Trophoblast cell (in vitro differentiated cells and primary cell): ENCODE results near the gene ARHGAP20.

Experiments
- DNase-seq, 2 donors: peaks; one replicate each; pipeline ENCODE4 v3.0.0-alpha.2; 2016
- H2AFZ ChIP-seq: 2 replicates; pipeline ENCODE4 v1.6.1; 2013; ENCODE audit warnings: low read length, moderate library complexity, mild to moderate bottlenecking; ENCODE audit not compliant: insufficient read depth, poor library complexity
- H2AK5ac ChIP-seq: 2 replicates; pipeline ENCODE4 v1.6.1; 2013; ENCODE audit warnings: mild to moderate bottlenecking, low read length
- H2BK120ac ChIP-seq: 2 replicates; pipeline ENCODE4 v1.6.1; 2013; ENCODE audit warnings: low read length, mild to moderate bottlenecking, moderate library complexity; ENCODE audit not compliant: insufficient read depth, poor library complexity
- H2BK12ac ChIP-seq: 2 replicates; pipeline ENCODE4 v1.6.1; 2013; ENCODE audit warnings: mild to moderate bottlenecking, low read length, moderate library complexity
- H2BK5ac ChIP-seq: 2 replicates; pipeline ENCODE4 v1.6.1; 2013; ENCODE audit warnings: low read length, low read depth, moderate library complexity, mild to moderate bottlenecking; ENCODE audit not compliant: poor library complexity
- H3K14ac ChIP-seq: 2 replicates; pipeline ENCODE4 v1.6.1; 2013; ENCODE audit warnings: mild to moderate bottlenecking, low read length
- H3K18ac ChIP-seq: 2 replicates; pipeline ENCODE4 v1.6.1; 2013; ENCODE audit warnings: mild to moderate bottlenecking, low read length
- H3K23ac ChIP-seq: 2 replicates; pipeline ENCODE4 v1.6.1; 2013; ENCODE audit warnings: low read length
- H3K27ac ChIP-seq: 2 replicates; pipeline ENCODE4 v1.5.1; 2013; ENCODE audit warnings: low read depth, mild to moderate bottlenecking, inconsistent platforms, low read length, moderate library complexity
- H3K27me3 ChIP-seq: 2 replicates; pipeline ENCODE4 v1.6.1; 2013; ENCODE audit warnings: inconsistent platforms, mild to moderate bottlenecking, low read length, moderate library complexity; ENCODE audit not compliant: insufficient read depth
- H3K36me3 ChIP-seq, 2 experiments: 1 replicate in 1 of 2; 2 replicates in 1 of 2; pipeline ENCODE4 v1.6.1; 2013; ENCODE audit warnings: low read length in 2 of 2, mild to moderate bottlenecking in 2 of 2, moderate library complexity in 1 of 2; ENCODE audit not compliant: insufficient read depth in 2 of 2, control insufficient read depth in 1 of 2
- H3K4ac ChIP-seq: 2 replicates; pipeline ENCODE4 v1.6.1; 2013; ENCODE audit warnings: low read depth, mild to moderate bottlenecking, low read length, moderate library complexity
- H3K4me1 ChIP-seq, 2 experiments: 1 replicate in 1 of 2; 2 replicates in 1 of 2; pipeline ENCODE4 v1.6.1; 2013; ENCODE audit warnings: low read length in 2 of 2, mild to moderate bottlenecking in 2 of 2, moderate library complexity in 1 of 2; ENCODE audit not compliant: insufficient read depth in 2 of 2, control insufficient read depth in 1 of 2
- H3K4me2 ChIP-seq: 2 replicates; pipeline ENCODE4 v1.6.1; 2013; ENCODE audit warnings: inconsistent platforms, mild to moderate bottlenecking, low read length, moderate library complexity
- H3K4me3 ChIP-seq: 2 replicates; pipeline ENCODE4 v1.5.1; 2013; ENCODE audit warnings: mild to moderate bottlenecking, low read depth, low read length, inconsistent platforms
- H3K79me1 ChIP-seq: one replicate; pipeline ENCODE4 v1.6.1; 2013; ENCODE audit warnings: low read length
- H3K79me2 ChIP-seq: 2 replicates; pipeline ENCODE4 v1.6.1; 2013; ENCODE audit warnings: low read length, mild to moderate bottlenecking; ENCODE audit not compliant: control insufficient read depth, insufficient read depth, poor library complexity
- H3K9ac ChIP-seq: 2 replicates; pipeline ENCODE4 v1.6.1; 2013; ENCODE audit warnings: mild to moderate bottlenecking, low read length
- H3K9me3 ChIP-seq: 2 replicates; pipeline ENCODE4 v1.6.1; 2013; ENCODE audit warnings: low read depth, mild to moderate bottlenecking, control low read depth, inconsistent platforms, low read length; ENCODE audit not compliant: insufficient read depth
- H4K12ac ChIP-seq: 2 replicates; pipeline ENCODE4 v1.6.1; 2013; ENCODE audit warnings: low read depth, mild to moderate bottlenecking, low read length, moderate library complexity
- H4K8ac ChIP-seq: 2 replicates; pipeline ENCODE4 v1.6.1; 2013; ENCODE audit warnings: low read depth, mild to moderate bottlenecking, low read length, moderate library complexity
- H4K91ac ChIP-seq: one replicate; pipeline ENCODE4 v1.6.1; 2013; ENCODE audit warnings: low read depth, mild to moderate bottlenecking, low read length, moderate library complexity
- WGBS: extraction: QIAGEN DNeasy Blood & Tissue Kit; methylation state at CpG from one replicate; pipeline ENCODE4 v1.1.7; 2013; ENCODE audit warnings: missing lambda C conversion rate; ENCODE audit not compliant: insufficient read length, insufficient coverage; ENCODE audit errors: extremely low coverage; 5-methylcytosine and 5-hydroxymethylcytosine counted together

The ARHGAP20 gene

DNA sequence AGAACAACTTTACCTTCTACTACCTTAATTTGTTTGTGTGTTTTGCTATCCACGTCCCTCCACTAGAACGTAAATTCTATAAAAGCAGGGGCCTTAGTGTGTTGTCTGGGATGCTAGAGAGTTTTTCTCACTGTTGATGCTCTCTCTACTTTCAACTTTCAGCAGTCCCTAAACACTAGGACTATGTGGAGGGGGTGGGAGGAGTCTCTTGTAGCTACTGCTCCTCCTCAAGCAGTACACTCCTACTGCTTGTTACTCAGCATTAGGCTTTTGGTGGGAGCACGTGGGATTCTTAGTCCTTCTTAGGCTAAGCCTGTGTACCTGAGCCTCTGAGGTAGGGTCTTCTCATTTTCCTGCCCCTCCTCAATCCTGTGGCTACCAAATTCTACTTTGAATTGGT lies 56.3 kb downstream of the ARHGAP20 start:
- Histone ChIP-seq H3K27me3 (no peaks in the 10 kb centered on the region), H2AK5ac (no peak overlapping the region), H2BK12ac (no peak overlapping the region), H2BK5ac (no peak overlapping the region), H3K23ac (no peak overlapping the region), H3K27ac (no peak overlapping the region), H3K9ac (no peak overlapping the region), H3K18ac (no peak overlapping the region), H4K8ac (no peak overlapping the region), H4K91ac (no peak overlapping the region), H3K4me3 (no peak overlapping the region), H3K4me1 (no peaks in the 10 kb centered on the region), H2BK120ac (no peak overlapping the region), H3K79me1 (no peaks in the 10 kb centered on the region), H2AFZ (no peak overlapping the region), H3K4ac (no peak overlapping the region), H3K36me3 (no peaks in the 10 kb centered on the region), H3K9me3 (no peaks in the 10 kb centered on the region), H3K4me2 (no peak overlapping the region), H4K12ac (no peak overlapping the region), H3K14ac (no peak overlapping the region), H3K79me2 (no peaks in the 10 kb centered on the region)
- WGBS = no CpG with 5 or more reads among the region's 3 CpGs
- DNase-seq = no peak

DNA sequence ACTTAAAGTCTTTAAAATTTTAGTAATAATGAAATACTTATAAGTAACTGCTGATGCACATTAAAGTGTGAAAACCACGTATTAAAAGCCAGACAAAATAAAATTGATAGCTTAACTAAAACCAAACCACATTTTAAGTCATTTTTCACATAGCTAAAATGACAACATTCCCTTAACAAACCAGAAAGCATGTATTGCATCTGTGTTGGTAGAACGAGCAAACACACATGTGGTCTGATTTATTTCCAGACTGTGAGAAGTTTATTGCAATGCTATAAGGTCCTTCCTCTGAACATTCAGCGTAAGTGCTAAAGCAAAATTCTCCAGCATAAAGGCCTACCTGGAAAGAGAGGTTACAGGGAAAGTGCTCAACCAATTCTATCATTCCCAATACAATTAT lies 57.8 kb downstream of the ARHGAP20 start:
- no peak overlapping the region for H3K27ac ChIP-seq
- no peaks in the 10 kb centered on the region for H3K4me1 ChIP-seq
- H3K4ac ChIP-seq = no peak overlapping the region
- H3K36me3 ChIP-seq = no peaks in the 10 kb centered on the region
- no peak overlapping the region for H2BK120ac ChIP-seq
- H3K79me2 ChIP-seq = no peaks in the 10 kb centered on the region
- H4K8ac ChIP-seq = no peak overlapping the region
- H2AFZ ChIP-seq = no peak overlapping the region
- no peaks in the 10 kb centered on the region for H3K27me3 ChIP-seq
- no CpG with 5 or more reads among the region's 3 CpGs for WGBS
- H3K9me3 ChIP-seq = no peaks in the 10 kb centered on the region
- no peak overlapping the region for H3K9ac ChIP-seq
- no peak for DNase-seq
- H3K79me1 ChIP-seq = no peaks in the 10 kb centered on the region
- no peak overlapping the region for H4K91ac ChIP-seq
- H3K4me2 ChIP-seq = no peak overlapping the region
- no peak overlapping the region for H3K14ac ChIP-seq
- H3K18ac ChIP-seq = no peak overlapping the region
- H4K12ac ChIP-seq = no peak overlapping the region
- no peak overlapping the region for H2BK5ac ChIP-seq
- H2AK5ac ChIP-seq = no peak overlapping the region
- H3K23ac ChIP-seq = no peak overlapping the region
- no peak overlapping the region for H3K4me3 ChIP-seq
- H2BK12ac ChIP-seq = no peak overlapping the region

DNA sequence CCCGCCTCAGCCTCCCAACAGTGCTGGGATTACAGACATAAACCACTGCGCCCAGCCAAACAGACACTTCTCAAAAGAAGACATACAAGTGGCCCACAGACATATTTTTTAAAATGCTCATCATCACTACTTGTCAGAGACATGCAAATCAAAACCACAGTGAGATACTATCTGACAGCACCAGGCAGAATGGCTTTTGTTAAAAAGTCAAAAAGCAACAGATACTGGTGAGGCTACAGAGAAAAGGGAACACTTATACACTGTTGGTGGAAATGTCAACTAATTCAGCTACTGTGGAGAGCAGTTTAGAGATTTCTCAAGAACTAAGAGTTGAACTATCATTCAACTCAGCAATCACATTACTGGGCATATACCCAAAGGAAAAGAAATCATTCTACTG lies 67.0 kb downstream of the ARHGAP20 start:
- H4K8ac ChIP-seq = no peak overlapping the region
- H4K91ac ChIP-seq = no peak overlapping the region
- no peak overlapping the region for H2BK12ac ChIP-seq
- H3K27me3 ChIP-seq = no peaks in the 10 kb centered on the region
- H3K4ac ChIP-seq = no peak overlapping the region
- H3K36me3 ChIP-seq = no peaks in the 10 kb centered on the region
- no peak overlapping the region for H3K23ac ChIP-seq
- H3K14ac ChIP-seq = no peak overlapping the region
- no peak overlapping the region for H3K9ac ChIP-seq
- no peak overlapping the region for H2AFZ ChIP-seq
- no peaks in the 10 kb centered on the region for H3K4me1 ChIP-seq
- H2AK5ac ChIP-seq = no peak overlapping the region
- WGBS = no CpG with 5 or more reads among the region's 2 CpGs
- no peak overlapping the region for H2BK5ac ChIP-seq
- H3K18ac ChIP-seq = no peak overlapping the region
- H3K9me3 ChIP-seq = no peaks in the 10 kb centered on the region
- no peak overlapping the region for H3K4me2 ChIP-seq
- DNase-seq = no peak
- H2BK120ac ChIP-seq = no peak overlapping the region
- H3K79me2 ChIP-seq = no peaks in the 10 kb centered on the region
- no peak overlapping the region for H4K12ac ChIP-seq
- no peaks in the 10 kb centered on the region for H3K79me1 ChIP-seq
- H3K27ac ChIP-seq = no peak overlapping the region
- no peak overlapping the region for H3K4me3 ChIP-seq

DNA sequence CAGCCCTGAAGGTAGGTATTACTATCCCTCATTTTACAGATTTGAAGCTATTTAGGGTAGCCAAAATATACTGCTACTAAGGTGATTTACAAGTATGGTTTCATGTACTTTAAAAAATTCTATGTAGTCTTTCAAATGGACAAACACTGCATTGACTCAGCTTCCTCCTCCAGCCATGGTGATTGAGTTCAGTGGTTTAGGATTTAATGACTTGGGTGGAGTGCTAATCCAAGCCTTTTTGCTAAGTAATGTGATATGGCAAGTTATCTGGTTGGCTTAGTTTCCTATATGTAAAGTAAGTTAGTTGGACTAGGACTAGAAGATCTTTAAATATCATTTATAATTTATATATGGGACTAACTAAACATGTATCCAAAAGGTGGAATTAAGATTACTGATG lies 77.9 kb downstream of the ARHGAP20 start:
- Histone ChIP-seq H3K9me3 (no peaks in the 10 kb centered on the region), H3K4me3 (no peak overlapping the region), H2BK120ac (no peak overlapping the region), H3K36me3 (no peaks in the 10 kb centered on the region), H4K12ac (no peak overlapping the region), H2BK5ac (no peak overlapping the region), H3K9ac (no peak overlapping the region), H3K23ac (no peak overlapping the region), H3K4me1 (no peaks in the 10 kb centered on the region), H3K4me2 (no peak overlapping the region), H2BK12ac (no peak overlapping the region), H2AFZ (no peak overlapping the region), H4K91ac (no peak overlapping the region), H3K79me2 (no peaks in the 10 kb centered on the region), H3K27me3 (no peaks in the 10 kb centered on the region), H3K18ac (no peak overlapping the region), H3K27ac (no peak overlapping the region), H3K14ac (no peak overlapping the region), H3K79me1 (no peaks in the 10 kb centered on the region), H2AK5ac (no peak overlapping the region), H4K8ac (no peak overlapping the region), H3K4ac (no peak overlapping the region)
- no peak for DNase-seq

DNA sequence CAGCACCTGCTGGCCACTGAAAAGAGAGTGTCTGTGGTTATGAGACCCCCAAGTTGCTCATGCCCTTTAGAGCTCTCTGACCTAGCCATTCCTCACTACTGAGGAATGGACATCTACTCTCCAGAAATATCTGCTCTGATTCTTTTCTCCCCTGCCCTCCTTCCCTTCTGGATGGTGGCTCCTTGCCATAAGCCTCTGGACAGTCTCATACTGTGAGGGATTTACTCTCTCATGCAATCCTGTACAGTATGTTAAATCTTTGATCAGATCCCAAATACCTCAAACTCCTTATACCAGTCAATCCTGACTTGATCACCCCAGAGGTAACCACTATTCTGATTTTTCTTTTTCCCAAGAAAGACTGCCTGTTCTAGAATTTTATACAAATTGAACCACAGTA lies 80.7 kb downstream of the ARHGAP20 start:
- Histone ChIP-seq H3K27ac (no peak overlapping the region), H3K9me3 (no peaks in the 10 kb centered on the region), H3K27me3 (no peaks in the 10 kb centered on the region), H4K91ac (no peak overlapping the region), H3K9ac (no peak overlapping the region), H3K18ac (no peak overlapping the region), H4K8ac (no peak overlapping the region), H2AFZ (no peak overlapping the region), H2BK12ac (no peak overlapping the region), H2BK120ac (no peak overlapping the region), H4K12ac (no peak overlapping the region), H3K4me1 (no peaks in the 10 kb centered on the region), H3K4me2 (no peak overlapping the region), H3K79me1 (no peaks in the 10 kb centered on the region), H3K23ac (no peak overlapping the region), H3K4me3 (no peak overlapping the region), H3K36me3 (no peaks in the 10 kb centered on the region), H3K4ac (no peak overlapping the region), H2BK5ac (no peak overlapping the region), H3K79me2 (no peaks in the 10 kb centered on the region), H3K14ac (no peak overlapping the region), H2AK5ac (no peak overlapping the region)
- no peak for DNase-seq
